GM18870 (cell line): ENCODE measurements around the gene PDGFB.

Experiments
- ATAC-seq: cut with Tn5 transposase; IDR thresholded peaks from one replicate; pipeline ENCODE4 v1.9.1; 2021; ENCODE audit warnings: moderate library complexity; ENCODE audit not compliant: unreplicated experiment

The PDGFB gene

GRCh38 chr22:39244496-39245129, at the start of gene PDGFB:
Gene PDGFB (minus strand): TSS chr22:39244982. CDS start chr22:39243963, 1,019 bp downstream.
- no peak for ATAC-seq

GRCh38 chr22:39293766-39294368, 49.1 kb upstream of the PDGFB start:
- ATAC-seq: no peak

- no peak for ATAC-seq
Measured at GRCh38 chr22:39292561-39293074, 47.8 kb upstream of the PDGFB start.

DNA sequence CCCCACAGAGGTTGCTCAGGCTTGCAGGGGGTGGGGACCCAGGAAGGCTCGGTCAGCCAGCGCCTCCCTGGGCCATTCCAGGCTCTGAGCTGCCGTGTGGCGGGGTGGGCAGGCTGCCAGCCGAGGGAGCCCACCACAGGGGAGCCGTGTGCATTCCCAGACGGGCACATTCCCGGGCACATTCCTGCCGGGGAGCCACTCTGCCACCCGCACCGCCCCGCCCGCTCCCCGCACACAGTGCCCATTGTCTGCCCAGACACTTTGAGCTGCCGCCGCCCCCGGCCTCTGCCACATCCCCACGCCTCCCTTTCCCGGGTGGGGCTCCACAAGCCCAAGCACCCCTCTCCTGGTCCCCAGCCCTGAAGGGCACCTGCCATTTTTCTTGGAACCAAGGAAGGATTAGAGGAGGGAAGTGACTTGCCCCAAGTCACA, 47.3 kb upstream of the PDGFB start:
- no peak for ATAC-seq

DNA sequence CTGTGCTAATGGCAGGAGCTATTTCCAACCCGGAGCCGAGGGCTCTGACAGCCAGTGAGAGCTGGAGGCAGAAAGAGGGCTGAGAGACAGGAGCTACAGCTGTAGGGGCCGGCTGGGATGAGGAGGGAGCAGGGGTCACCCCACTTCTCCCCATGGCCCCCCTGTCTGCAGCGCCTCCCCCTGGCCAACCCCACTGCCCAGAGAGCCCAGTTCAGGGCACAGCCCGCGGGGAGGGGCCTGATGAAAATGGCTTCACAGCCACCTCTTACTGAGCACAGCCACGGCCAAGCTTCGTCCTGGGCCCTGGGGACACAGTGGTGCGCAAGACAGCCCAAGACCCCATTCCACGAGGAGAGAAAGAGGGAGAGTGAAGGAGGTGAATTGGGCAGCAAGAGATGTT, 46.7 kb upstream of the PDGFB start:
- no peak for ATAC-seq

DNA sequence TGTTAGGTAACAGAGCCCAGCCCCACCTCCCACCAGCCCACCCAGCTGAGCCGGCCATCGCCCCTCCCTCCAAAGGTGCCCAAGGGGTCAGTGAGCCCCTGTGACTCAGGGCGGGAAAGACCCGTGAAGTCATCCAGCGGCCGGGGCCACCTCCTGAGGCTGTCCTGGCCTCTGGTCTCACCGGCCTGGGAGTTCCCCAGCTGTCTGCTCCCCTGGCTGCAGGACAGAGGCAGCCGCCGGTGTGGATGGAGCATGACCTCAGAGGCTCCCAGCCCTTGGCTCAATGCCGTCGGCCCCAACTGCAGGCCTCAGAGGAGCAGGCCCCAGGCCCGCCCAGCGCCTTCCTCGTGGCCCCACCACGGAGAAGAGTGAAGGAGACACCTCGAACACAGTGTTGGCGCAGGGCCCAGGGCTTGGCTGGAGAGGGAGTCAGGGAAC, 46.0 kb upstream of the PDGFB start:
- no peak for ATAC-seq

GRCh38 chr22:39289975-39290720, 45.4 kb upstream of the PDGFB start:
- no peak for ATAC-seq

- ATAC-seq: no peak
Measured at GRCh38 chr22:39289533-39289932, 44.8 kb upstream of the PDGFB start.

- ATAC-seq: no peak
Measured at GRCh38 chr22:39288135-39288898, 43.5 kb upstream of the PDGFB start.

- ATAC-seq: no peak
Measured at GRCh38 chr22:39287076-39287725, 42.4 kb upstream of the PDGFB start.

DNA sequence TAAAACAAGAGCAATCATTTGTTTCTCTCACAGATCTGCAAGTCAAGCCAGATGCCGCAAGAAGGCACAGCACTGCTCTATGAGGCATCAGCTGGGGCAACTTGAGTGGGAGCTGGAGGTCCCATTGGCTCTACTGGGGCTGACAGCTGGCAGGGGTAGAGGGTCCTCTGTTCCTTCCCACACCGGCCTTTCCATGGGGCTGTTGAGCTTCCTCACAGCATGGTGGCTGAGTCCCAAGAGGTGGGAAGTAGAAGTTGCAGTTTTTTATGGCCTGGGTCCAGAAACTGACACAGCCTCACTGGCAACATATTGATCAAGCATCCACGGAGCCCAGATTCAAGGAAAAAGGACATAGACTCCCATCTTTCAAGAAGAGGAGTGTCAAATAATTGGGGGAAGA, 40.2 kb upstream of the PDGFB start:
- ATAC-seq: no peak

DNA sequence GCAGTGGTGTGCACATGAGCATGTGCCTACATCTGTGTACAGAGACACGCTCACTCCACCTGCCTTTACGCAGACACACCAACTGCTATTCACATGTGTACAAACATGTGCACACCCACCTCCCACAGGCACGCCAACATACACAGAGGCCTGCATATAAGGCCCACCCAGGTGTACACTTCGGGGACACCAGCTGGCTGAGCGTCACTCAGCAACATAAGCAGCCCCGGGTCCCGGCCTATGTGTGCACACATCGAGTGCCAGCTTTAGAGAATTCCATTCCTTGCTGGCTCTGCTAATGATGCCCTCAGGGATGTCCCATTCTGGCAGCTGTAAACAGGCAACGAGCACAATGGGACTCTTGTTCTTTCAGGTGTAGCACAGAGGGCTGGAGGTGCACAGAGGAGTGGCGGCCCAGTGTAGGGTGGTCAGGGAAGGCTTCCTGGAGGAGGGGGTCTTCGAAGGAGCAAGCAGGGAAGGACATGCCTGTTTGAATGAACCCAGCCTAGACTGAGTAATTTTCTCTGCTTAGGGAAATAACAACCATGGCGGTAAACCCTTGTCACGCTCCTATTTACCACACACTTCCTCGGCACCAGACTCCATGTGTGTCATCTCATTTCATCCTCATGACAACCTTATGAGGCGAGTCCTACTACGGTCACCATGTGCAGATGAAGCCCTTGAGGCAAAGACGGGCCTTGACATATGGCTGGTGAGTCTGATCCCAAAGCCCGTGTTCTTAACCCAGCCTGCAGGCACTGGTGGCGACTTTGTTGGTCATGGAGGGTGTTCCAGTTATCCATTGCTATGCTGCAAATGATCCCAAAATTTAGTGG, 39.6 kb upstream of the PDGFB start:
- no peak for ATAC-seq

GRCh38 chr22:39283322-39284141, 38.8 kb upstream of the PDGFB start:
- no peak for ATAC-seq

GRCh38 chr22:39282645-39283321, 38.0 kb upstream of the PDGFB start:
- ATAC-seq: no peak

DNA sequence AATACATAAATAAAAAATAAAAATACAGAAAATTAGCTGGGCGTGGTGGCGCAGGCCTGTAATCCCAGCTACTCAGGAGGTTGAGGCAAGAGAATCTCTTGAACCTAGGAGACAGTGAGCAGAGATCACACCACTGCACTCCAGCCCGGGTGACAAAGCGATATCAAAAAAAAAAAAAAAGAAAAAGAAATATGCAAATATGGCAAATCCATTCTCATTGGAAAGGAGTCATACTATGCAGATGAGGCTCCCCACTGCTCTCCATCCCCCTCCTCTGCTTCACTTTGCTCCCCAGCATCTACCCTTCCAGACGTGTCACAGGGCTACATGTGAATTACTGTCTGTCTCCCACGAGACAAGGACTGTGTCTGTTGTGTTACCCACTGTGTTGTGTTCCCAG, 36.3 kb upstream of the PDGFB start:
- no peak for ATAC-seq

- no peak for ATAC-seq
Measured at GRCh38 chr22:39280250-39280649, 35.5 kb upstream of the PDGFB start.

DNA sequence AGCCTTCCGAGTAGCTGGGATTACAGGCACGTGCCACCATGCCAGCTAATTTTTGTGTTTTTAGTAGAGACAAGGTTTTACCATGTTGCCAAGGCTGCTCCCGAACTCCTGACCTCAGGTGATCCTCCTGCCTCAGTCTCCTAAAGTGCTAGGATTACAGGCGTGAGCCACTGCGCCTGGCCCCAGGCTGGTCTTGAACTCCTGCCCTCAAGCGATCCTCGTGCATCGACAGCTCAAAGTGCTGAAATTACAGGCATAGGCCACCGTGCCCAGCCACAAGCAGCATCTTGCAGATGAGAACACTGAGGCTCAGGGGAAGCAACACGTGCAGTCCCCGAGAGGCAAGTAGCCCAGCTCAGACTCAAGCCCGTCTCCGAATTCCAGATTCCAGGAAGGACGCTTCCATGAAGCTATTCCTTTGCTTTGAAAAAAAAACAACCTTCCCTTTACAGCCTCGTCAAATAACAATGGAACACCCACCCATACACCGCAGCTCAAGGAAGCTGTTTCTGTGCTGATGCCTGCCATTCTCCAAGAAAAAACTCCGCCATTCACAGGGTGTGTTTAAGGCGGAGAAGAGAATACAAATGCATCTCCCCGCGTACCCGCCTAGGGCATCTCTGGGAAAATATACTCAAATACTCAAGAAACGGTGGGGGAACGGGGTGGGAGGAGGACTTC, 34.5 kb upstream of the PDGFB start:
- ATAC-seq: no peak

GRCh38 chr22:39278040-39278439, 33.3 kb upstream of the PDGFB start:
- ATAC-seq: no peak
